HG03103 (cell line): Measurements from ENCODE around the gene HDAC9.

Experiments used
- ATAC-seq: cut with Tn5 transposase; IDR thresholded peaks from one replicate; pipeline ENCODE4 v1.9.1; 2021; ENCODE audit warnings: low read depth; ENCODE audit not compliant: unreplicated experiment

Gene HDAC9

GRCh38 chr7:18552316-18552916, 56.9 kb downstream of the HDAC9 start:
- ATAC-seq, result no peak

- ATAC-seq, result no peak
Observed at GRCh38 chr7:18552943-18553604, 57.5 kb downstream of the HDAC9 start.

GRCh38 chr7:18553605-18554003, 58.1 kb downstream of the HDAC9 start:
- no peak for ATAC-seq

- no peak for ATAC-seq
Observed at GRCh38 chr7:18555120-18555519, 59.6 kb downstream of the HDAC9 start.

- ATAC-seq, result no peak
Observed at GRCh38 chr7:18555968-18556367, 60.4 kb downstream of the HDAC9 start.

- no peak for ATAC-seq
Observed at GRCh38 chr7:18558503-18558902, 63.0 kb downstream of the HDAC9 start.

GRCh38 chr7:18558910-18559309, 63.4 kb downstream of the HDAC9 start:
- no peak for ATAC-seq

GRCh38 chr7:18559756-18560155, 64.2 kb downstream of the HDAC9 start:
- ATAC-seq, result no peak

GRCh38 chr7:18564779-18565178, 69.2 kb downstream of the HDAC9 start:
- ATAC-seq, result no peak

GRCh38 chr7:18565337-18565736, 69.8 kb downstream of the HDAC9 start:
- no peak for ATAC-seq

GRCh38 chr7:18566205-18566604, 70.7 kb downstream of the HDAC9 start:
- ATAC-seq, result no peak

- ATAC-seq, result peak; percentile 98
Observed at GRCh38 chr7:18566829-18567228, 71.3 kb downstream of the HDAC9 start.

- no peak for ATAC-seq
Observed at GRCh38 chr7:18570441-18570840, 74.9 kb downstream of the HDAC9 start.

GRCh38 chr7:18570890-18571478, 75.4 kb downstream of the HDAC9 start:
- no peak for ATAC-seq

GRCh38 chr7:18572154-18572553, 76.6 kb downstream of the HDAC9 start:
- ATAC-seq, result no peak

GRCh38 chr7:18572885-18573284, 77.3 kb downstream of the HDAC9 start:
- no peak for ATAC-seq

- ATAC-seq, result no peak
Observed at GRCh38 chr7:18573410-18574234, 78.1 kb downstream of the HDAC9 start.

GRCh38 chr7:18574235-18574540, 78.6 kb downstream of the HDAC9 start:
- ATAC-seq, result no peak

- no peak for ATAC-seq
Observed at GRCh38 chr7:18574676-18575075, 79.1 kb downstream of the HDAC9 start.

GRCh38 chr7:18575622-18576572, 80.3 kb downstream of the HDAC9 start:
- ATAC-seq, result no peak
